H9 (cell line): Measurements from ENCODE around the gene DYRK1A. TPM values are rescaled to one million over a fixed set of nuclear protein-coding genes. Genes with fewer than 3 reads are reported as not detected.

Source experiments
- DNase-seq: peaks from one replicate; pipeline ENCODE4 v3.0.0-alpha.2; 2017
- H2AFZ ChIP-seq: one replicate; pipeline ENCODE4 v1.6.1; 2013; ENCODE audit warnings: mild to moderate bottlenecking, low read length, control low read depth, moderate library complexity
- H2AK5ac ChIP-seq: 2 replicates; pipeline ENCODE4 v1.6.1; 2013; ENCODE audit warnings: low read length, control low read depth, mixed read lengths; ENCODE audit not compliant: insufficient read length
- H2BK120ac ChIP-seq: one replicate; pipeline ENCODE4 v1.6.1; 2013; ENCODE audit warnings: low read depth, mild to moderate bottlenecking, low read length, control low read depth, inconsistent platforms; ENCODE audit not compliant: poor library complexity, severe bottlenecking
- H2BK12ac ChIP-seq: 2 replicates; pipeline ENCODE4 v1.6.1; 2013; ENCODE audit warnings: low read length, control low read depth, mixed read lengths, low read depth; ENCODE audit not compliant: insufficient read length
- H2BK15ac ChIP-seq: 2 replicates; pipeline ENCODE4 v1.6.1; 2013; ENCODE audit warnings: low read depth, low read length, control low read depth
- H2BK20ac ChIP-seq: one replicate; pipeline ENCODE4 v1.6.1; 2013; ENCODE audit warnings: low read depth, mild to moderate bottlenecking, low read length, control low read depth, inconsistent platforms; ENCODE audit not compliant: poor library complexity, severe bottlenecking
- H2BK5ac ChIP-seq: 2 replicates; pipeline ENCODE4 v1.6.1; 2013; ENCODE audit warnings: low read length, control low read depth, mixed read lengths; ENCODE audit not compliant: insufficient read length
- H3K14ac ChIP-seq: 2 replicates; pipeline ENCODE4 v1.6.1; 2013; ENCODE audit warnings: low read length, control low read depth; ENCODE audit not compliant: insufficient read depth
- H3K18ac ChIP-seq: 2 replicates; pipeline ENCODE4 v1.6.1; 2013; ENCODE audit warnings: low read depth, mild to moderate bottlenecking, mixed read lengths, low read length, control low read depth; ENCODE audit not compliant: insufficient read length
- H3K23ac ChIP-seq: 2 replicates; pipeline ENCODE4 v1.6.1; 2013; ENCODE audit warnings: low read length, control low read depth, mixed read lengths, low read depth; ENCODE audit not compliant: insufficient read length
- H3K23me2 ChIP-seq: 2 replicates; pipeline ENCODE4 v1.6.1; 2013; ENCODE audit warnings: low read depth, mild to moderate bottlenecking, mixed read lengths, low read length, control low read depth; ENCODE audit not compliant: insufficient read length, poor library complexity, severe bottlenecking
- H3K27ac ChIP-seq: 2 replicates; pipeline ENCODE4 v1.5.1; 2013; ENCODE audit warnings: low read length, control low read depth, mixed read lengths, low read depth; ENCODE audit not compliant: insufficient read length
- H3K27me3 ChIP-seq: 2 replicates; pipeline ENCODE4 v1.6.1; 2013; ENCODE audit warnings: low read length, control low read depth, inconsistent platforms; ENCODE audit not compliant: insufficient read depth
- H3K4ac ChIP-seq: 2 replicates; pipeline ENCODE4 v1.6.1; 2013; ENCODE audit warnings: low read depth, mild to moderate bottlenecking, control low read depth, inconsistent platforms, low read length, moderate library complexity
- H3K4me1 ChIP-seq: 2 replicates; pipeline ENCODE4 v1.6.1; 2013; ENCODE audit warnings: low read length, control low read depth, inconsistent platforms; ENCODE audit not compliant: insufficient read depth
- H3K4me2 ChIP-seq: 2 replicates; pipeline ENCODE4 v1.6.1; 2013; ENCODE audit warnings: low read length, control low read depth, mixed read lengths; ENCODE audit not compliant: insufficient read length, insufficient read depth
- H3K56ac ChIP-seq: 2 replicates; pipeline ENCODE4 v1.6.1; 2013; ENCODE audit warnings: low read depth, mild to moderate bottlenecking, mixed read lengths, low read length, control low read depth; ENCODE audit not compliant: insufficient read length
- H3K79me1 ChIP-seq: 2 replicates; pipeline ENCODE4 v1.6.1; 2013; ENCODE audit warnings: low read depth, mild to moderate bottlenecking, moderate library complexity, low read length, control low read depth, inconsistent platforms; ENCODE audit not compliant: insufficient read depth, poor library complexity, severe bottlenecking
- H3K79me2 ChIP-seq: 2 replicates; pipeline ENCODE4 v1.6.1; 2013; ENCODE audit warnings: low read length, control low read depth, inconsistent platforms; ENCODE audit not compliant: insufficient read depth
- H3K9ac ChIP-seq: 2 replicates; pipeline ENCODE4 v1.6.1; 2013; ENCODE audit warnings: low read length, control low read depth, mixed read lengths; ENCODE audit not compliant: insufficient read length; ENCODE audit errors: extremely low read depth
- H3K9me3 ChIP-seq: one replicate; pipeline ENCODE4 v1.6.1; 2013; ENCODE audit warnings: low read depth, low read length, inconsistent platforms; ENCODE audit not compliant: control insufficient read depth
- H3T11ph ChIP-seq: one replicate; pipeline ENCODE4 v1.6.1; 2013; ENCODE audit warnings: mild to moderate bottlenecking, low read length, control low read depth, inconsistent platforms
- H4K20me1 ChIP-seq: one replicate; pipeline ENCODE4 v1.6.1; 2013; ENCODE audit not compliant: control insufficient read depth, insufficient read length, insufficient read depth
- H4K5ac ChIP-seq: 2 replicates; pipeline ENCODE4 v1.6.1; 2013; ENCODE audit warnings: low read depth, mild to moderate bottlenecking, mixed read lengths, low read length, control low read depth; ENCODE audit not compliant: insufficient read length
- H4K8ac ChIP-seq: replicated peaks from 2 replicates; pipeline ENCODE4 v1.6.1; 2013; ENCODE audit warnings: low read length, control low read depth, mixed read lengths, low read depth; ENCODE audit not compliant: insufficient read length
- H4K91ac ChIP-seq: 2 replicates; pipeline ENCODE4 v1.6.1; 2013; ENCODE audit warnings: low read depth, mild to moderate bottlenecking, moderate library complexity, mixed read lengths, low read length, control low read depth; ENCODE audit not compliant: insufficient read length
- H3K27ac Mint-ChIP-seq, 3 experiments: 2 replicates in 2 of 3; 3 replicates in 1 of 3; pipeline ENCODE4 v1.8.0; 2020 to 2021; ENCODE audit warnings: mixed read lengths in 3 of 3, mild to moderate bottlenecking in 1 of 3, moderate library complexity in 1 of 3
- H3K27me3 Mint-ChIP-seq: 2 replicates; pipeline ENCODE4 v1.8.0; 2021; ENCODE audit warnings: low read depth, mild to moderate bottlenecking, moderate library complexity, mixed read lengths
- H3K36me3 Mint-ChIP-seq, 3 experiments: 2 replicates in 2 of 3; 3 replicates in 1 of 3; pipeline ENCODE4 v1.8.0; 2020 to 2021; ENCODE audit warnings: low read depth in 3 of 3, mixed read lengths in 3 of 3; ENCODE audit not compliant: insufficient read depth in 1 of 3
- H3K4me1 Mint-ChIP-seq, 2 experiments: 2 replicates each; pipeline ENCODE4 v1.8.0; 2020; ENCODE audit warnings: mixed read lengths in 2 of 2
- H3K4me3 Mint-ChIP-seq, 2 experiments: 2 replicates in 1 of 2; 3 replicates in 1 of 2; pipeline ENCODE4 v1.8.0; 2020 to 2021; ENCODE audit warnings: mild to moderate bottlenecking in 2 of 2, mixed read lengths in 2 of 2, moderate library complexity in 1 of 2
- H3K9me3 Mint-ChIP-seq, 2 experiments: 2 replicates in 1 of 2; 3 replicates in 1 of 2; pipeline ENCODE4 v1.8.0; 2020; ENCODE audit warnings: mild to moderate bottlenecking in 2 of 2, mixed read lengths in 2 of 2, moderate library complexity in 1 of 2
- WGBS: extraction: QIAGEN DNeasy Blood & Tissue Kit; methylation state at CpG from one replicate; pipeline ENCODE4 v1.1.7; 2013; ENCODE audit warnings: missing lambda C conversion rate, low lambda C conversion rate, mixed read lengths; ENCODE audit not compliant: insufficient read length; ENCODE audit errors: extremely low coverage; 5-methylcytosine and 5-hydroxymethylcytosine counted together
- total RNA-seq: library from RNA; stranded (reverse); gene quantifications from 2 replicates; pipeline ENCODE4 v1.2.1, GENCODE V29; 2021
- TF ChIP-seq, protein P1 (sequence below): fragments of 200-600 bp; sonication (generic); conservative IDR thresholded peaks from 3 replicates; pipeline ENCODE4 v1.8.0; 2021; ENCODE audit warnings: antibody characterized with exemption, mild to moderate bottlenecking

The DYRK1A gene
- total RNA-seq, 1 experiment from 2014 or later: 73.6 TPM

DNA sequence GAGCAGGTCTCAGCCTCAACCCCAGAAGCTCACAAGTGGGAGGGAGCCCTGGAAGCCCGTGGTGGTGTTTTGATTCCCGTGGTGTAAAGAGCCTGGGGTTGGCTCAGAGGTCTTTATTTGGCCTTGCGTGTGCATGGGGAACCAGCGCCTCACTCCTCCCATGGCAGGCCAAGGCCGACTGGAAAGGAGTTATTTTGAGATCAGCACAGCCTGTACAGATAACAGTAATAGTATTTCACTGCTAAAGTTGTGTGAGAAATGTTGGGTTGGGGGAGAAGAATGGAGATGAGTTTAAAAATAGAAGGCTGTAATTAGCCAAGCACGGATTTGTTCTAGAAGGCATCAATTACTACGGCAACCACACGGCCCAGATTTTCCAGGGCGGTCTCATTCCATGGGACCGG, 186.5 kb downstream of the DYRK1A start:
- TF ChIP-seq, protein P1, sequence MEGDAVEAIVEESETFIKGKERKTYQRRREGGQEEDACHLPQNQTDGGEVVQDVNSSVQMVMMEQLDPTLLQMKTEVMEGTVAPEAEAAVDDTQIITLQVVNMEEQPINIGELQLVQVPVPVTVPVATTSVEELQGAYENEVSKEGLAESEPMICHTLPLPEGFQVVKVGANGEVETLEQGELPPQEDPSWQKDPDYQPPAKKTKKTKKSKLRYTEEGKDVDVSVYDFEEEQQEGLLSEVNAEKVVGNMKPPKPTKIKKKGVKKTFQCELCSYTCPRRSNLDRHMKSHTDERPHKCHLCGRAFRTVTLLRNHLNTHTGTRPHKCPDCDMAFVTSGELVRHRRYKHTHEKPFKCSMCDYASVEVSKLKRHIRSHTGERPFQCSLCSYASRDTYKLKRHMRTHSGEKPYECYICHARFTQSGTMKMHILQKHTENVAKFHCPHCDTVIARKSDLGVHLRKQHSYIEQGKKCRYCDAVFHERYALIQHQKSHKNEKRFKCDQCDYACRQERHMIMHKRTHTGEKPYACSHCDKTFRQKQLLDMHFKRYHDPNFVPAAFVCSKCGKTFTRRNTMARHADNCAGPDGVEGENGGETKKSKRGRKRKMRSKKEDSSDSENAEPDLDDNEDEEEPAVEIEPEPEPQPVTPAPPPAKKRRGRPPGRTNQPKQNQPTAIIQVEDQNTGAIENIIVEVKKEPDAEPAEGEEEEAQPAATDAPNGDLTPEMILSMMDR: no peak
- Mint-ChIP-seq H3K4me3 (no peak overlapping the region), H3K9me3 (no peaks in the 10 kb centered on the region; a peak in 1 of 5 replicates), H3K4me1 (peaks cover 5 to 10% of the 10 kb centered on the region in 2 experiments), H3K27me3 (no peaks in the 10 kb centered on the region; the same call in 1 of the 2 replicates), H3K36me3 (no peaks in the 10 kb centered on the region; a peak in 1 of 7 replicates), H3K27ac (peak overlapping the region in 1 of 3 experiments; percentile 64; a peak in 1 of 7 replicates)
- Histone ChIP-seq H3K18ac (no peak overlapping the region), H3K4me1 (no peaks in the 10 kb centered on the region), H2BK5ac (no peak overlapping the region), H4K8ac (no peak overlapping the region), H3K9me3 (no peaks in the 10 kb centered on the region), H3K79me2 (no peaks in the 10 kb centered on the region), H2BK15ac (no peak overlapping the region), H3K27ac (no peak overlapping the region), H2BK20ac (no peak overlapping the region), H2BK120ac (no peak overlapping the region), H2BK12ac (no peak overlapping the region), H3K79me1 (no peaks in the 10 kb centered on the region), H3T11ph (no peak overlapping the region), H3K14ac (no peak overlapping the region), H4K20me1 (no peaks in the 10 kb centered on the region), H3K23me2 (no peaks in the 10 kb centered on the region), H3K4me2 (no peak overlapping the region), H3K4ac (no peak overlapping the region), H3K27me3 (no peaks in the 10 kb centered on the region), H3K23ac (no peak overlapping the region), H4K91ac (no peak overlapping the region), H4K5ac (no peak overlapping the region), H3K56ac (no peak overlapping the region), H2AFZ (no peak overlapping the region), H3K9ac (no peak overlapping the region), H2AK5ac (no peak overlapping the region)
- no peak for DNase-seq
- WGBS: no CpG with 5 or more reads among the region's 10 CpGs
